ENCODE results near the gene ULK4. TPM values are rescaled to one million over a fixed set of nuclear protein-coding genes. Genes with fewer than 3 reads are reported as not detected.

The ULK4 gene
- total and polyA plus RNA-seq, 9 of the 15 experiments (the other 6 are each of a cell fraction or from before 2014, with no cell fraction given), result 3.0 to 5.9 (median 3.5) TPM

- TF ChIP-seq ZMIZ1 (IDR thresholded peaks at IDR 0.05; ENCODE audit: low read depth in 2 of 2, low read length in 2 of 2), result 0 out of 4 replicates have a peak, but pooled peaks have one; percentile 8 to 12
- no peak for TF ChIP-seq SNAPC5 (CRISPR knock-in tag; IDR thresholded peaks at IDR 0.05)
- no peak for TF ChIP-seq PURB (CRISPR knock-in tag; IDR thresholded peaks at IDR 0.05; ENCODE audit: low read depth)
- peak; percentile 64; the same call in 1 of the 2 replicates for TF ChIP-seq ZKSCAN1 (IDR thresholded peaks at IDR 0.05; ENCODE audit: low read depth, low read length)
- TF ChIP-seq ZFPM2 (CRISPR knock-in tag; IDR thresholded peaks at IDR 0.05), result no peak
- TF ChIP-seq MECOM (CRISPR knock-in tag; IDR thresholded peaks at IDR 0.05), result no peak
- TF ChIP-seq ESRRA (IDR thresholded peaks at IDR 0.05; ENCODE audit: borderline replicate concordance, low read depth), result peak; percentile 65
- no peak for TF ChIP-seq HNRNPH1 (optimal IDR thresholded peaks at IDR 0.05; ENCODE audit: low read depth, low read length)
- TF ChIP-seq HOXB6 (CRISPR knock-in tag; IDR thresholded peaks at IDR 0.05; ENCODE audit: borderline replicate concordance), result no peak
- no peak for TF ChIP-seq ZNF3 (CRISPR knock-in tag; IDR thresholded peaks at IDR 0.05)
- TF ChIP-seq ZBED1 (IDR thresholded peaks at IDR 0.05), result no peak
- TF ChIP-seq MAFG (tag; conservative IDR thresholded peaks at IDR 0.05), result no peak
- no peak for TF ChIP-seq BDP1 (IDR thresholded peaks at IDR 0.05; ENCODE audit: insufficient read depth, insufficient read length)
- TF ChIP-seq BRD9 (IDR thresholded peaks at IDR 0.05; ENCODE audit: low read depth, partially characterized antibody), result no peak
- no peak for TF ChIP-seq ZNF140 (CRISPR knock-in tag; IDR thresholded peaks at IDR 0.05)
- no peak for TF ChIP-seq NFRKB (IDR thresholded peaks at IDR 0.05; ENCODE audit: low read depth)
- peak; percentile 71 for TF ChIP-seq SPI1 (IDR thresholded peaks at IDR 0.05; ENCODE audit: borderline replicate concordance, low read depth, low read length)
- no peak for TF ChIP-seq CTCF (IDR thresholded peaks at IDR 0.05 in 2 of 3, conservative IDR thresholded peaks at IDR 0.05 in 1 of 3; ENCODE audit: insufficient read depth in 2 of 3, low read depth in 1 of 3, low read length in 3 of 3)
- TF ChIP-seq RBFOX2 (IDR thresholded peaks at IDR 0.05; ENCODE audit: low read depth, low read length), result peak; percentile 60
Observed at GRCh38 chr3:41961751-41962679, at the start of gene ULK4 (continued).

All from K562 (cell line).